Activated CD4-positive, alpha-beta T cell treated with anti-CD3 and anti-CD28 coated beads, Interleukin-2, Interleukin-6, amounts not matched to agents 100 ng/mL and 50 ng/mL, durations not matched to agents 16 hours and 8 hours (primary cell): ENCODE measurements around the gene ATP13A2.
"Not testable (repeated sequence)": the region's sequence is repeated elsewhere in the genome, so short reads cannot be mapped to it uniquely, and the experiment has no call there.

Experiments used
- DNase-seq: peaks from one replicate; pipeline ENCODE4 v3.0.0-alpha.2; 2020

Gene ATP13A2

GRCh38 chr1:16956775-16957174 lies 55.0 kb downstream of the ATP13A2 start:
- DNase-seq: no peak

GRCh38 chr1:16955186-16955585 lies 56.5 kb downstream of the ATP13A2 start:
- DNase-seq: no peak

GRCh38 chr1:16954579-16954978 lies 57.1 kb downstream of the ATP13A2 start:
- no peak for DNase-seq

GRCh38 chr1:16952376-16952775 lies 59.4 kb downstream of the ATP13A2 start:
- not testable (repeated sequence) for DNase-seq

GRCh38 chr1:16949026-16949425 lies 62.7 kb downstream of the ATP13A2 start:
- DNase-seq: not testable (repeated sequence)

- DNase-seq: not testable (repeated sequence)
Measured at GRCh38 chr1:16948282-16948891, 63.3 kb downstream of the ATP13A2 start.

- DNase-seq: no peak
Measured at GRCh38 chr1:16946646-16947045, 65.1 kb downstream of the ATP13A2 start.

GRCh38 chr1:16946185-16946584 lies 65.5 kb downstream of the ATP13A2 start:
- not testable (repeated sequence) for DNase-seq

GRCh38 chr1:16945512-16945911 lies 66.2 kb downstream of the ATP13A2 start:
- DNase-seq: not testable (repeated sequence)

GRCh38 chr1:16944038-16944437 lies 67.7 kb downstream of the ATP13A2 start:
- DNase-seq: no peak

GRCh38 chr1:16939386-16940180 lies 72.1 kb downstream of the ATP13A2 start:
- DNase-seq: not testable (repeated sequence)

- no peak for DNase-seq
Measured at GRCh38 chr1:16938351-16939321, 73.1 kb downstream of the ATP13A2 start.

- DNase-seq: not testable (repeated sequence)
Measured at GRCh38 chr1:16936580-16936979, 75.1 kb downstream of the ATP13A2 start.
